Fibroblast of lung (primary cell): ENCODE measurements around the gene ZNF318.

ENCODE experiments used
- CTCF ChIP-seq, 2 donors: IDR thresholded peaks in 1 of 2; conservative IDR thresholded peaks in 1 of 2; 1 replicate in 1 of 2; 2 replicates in 1 of 2; pipeline ENCODE4 v1.5.1; 2011 to 2012; ENCODE audit warnings: low read length in 2 of 2, control low read depth in 1 of 2, inconsistent platforms in 1 of 2, low read depth in 1 of 2, mild to moderate bottlenecking in 1 of 2
- EZH2 ChIP-seq: IDR thresholded peaks from 2 replicates; pipeline ENCODE4 v1.5.1; 2012; ENCODE audit warnings: low read length, control low read depth, mild to moderate bottlenecking; ENCODE audit errors: missing control alignments

- TF ChIP-seq CTCF (conservative IDR thresholded peaks at IDR 0.05 in 1 of 2, IDR thresholded peaks at IDR 0.05 in 1 of 2; ENCODE audit: low read depth in 1 of 2, low read length in 2 of 2) (no peak), EZH2 (no peak)
Observed at GRCh38 chr6:43292763-43293318, 76.6 kb downstream of the ZNF318 start.
